CD4-positive, alpha-beta T cell treated with Interleukin-6 for 4 hours (primary cell): Measurements from ENCODE around the gene STRN3.
"Not testable (repeated sequence)": the region's sequence is repeated elsewhere in the genome, so short reads cannot be mapped to it uniquely, and the experiment has no call there.

Source experiments
- DNase-seq: peaks from one replicate; pipeline ENCODE4 v3.0.0-alpha.2; 2020; ENCODE audit warnings: mixed read lengths

The STRN3 gene

GRCh38 chr14:31030469-31030868, 4.3 kb upstream of the STRN3 start:
- no peak for DNase-seq

GRCh38 chr14:31029016-31029970, 3.1 kb upstream of the STRN3 start:
- no peak for DNase-seq

GRCh38 chr14:31027847-31028246, 1.7 kb upstream of the STRN3 start:
- no peak for DNase-seq

DNA sequence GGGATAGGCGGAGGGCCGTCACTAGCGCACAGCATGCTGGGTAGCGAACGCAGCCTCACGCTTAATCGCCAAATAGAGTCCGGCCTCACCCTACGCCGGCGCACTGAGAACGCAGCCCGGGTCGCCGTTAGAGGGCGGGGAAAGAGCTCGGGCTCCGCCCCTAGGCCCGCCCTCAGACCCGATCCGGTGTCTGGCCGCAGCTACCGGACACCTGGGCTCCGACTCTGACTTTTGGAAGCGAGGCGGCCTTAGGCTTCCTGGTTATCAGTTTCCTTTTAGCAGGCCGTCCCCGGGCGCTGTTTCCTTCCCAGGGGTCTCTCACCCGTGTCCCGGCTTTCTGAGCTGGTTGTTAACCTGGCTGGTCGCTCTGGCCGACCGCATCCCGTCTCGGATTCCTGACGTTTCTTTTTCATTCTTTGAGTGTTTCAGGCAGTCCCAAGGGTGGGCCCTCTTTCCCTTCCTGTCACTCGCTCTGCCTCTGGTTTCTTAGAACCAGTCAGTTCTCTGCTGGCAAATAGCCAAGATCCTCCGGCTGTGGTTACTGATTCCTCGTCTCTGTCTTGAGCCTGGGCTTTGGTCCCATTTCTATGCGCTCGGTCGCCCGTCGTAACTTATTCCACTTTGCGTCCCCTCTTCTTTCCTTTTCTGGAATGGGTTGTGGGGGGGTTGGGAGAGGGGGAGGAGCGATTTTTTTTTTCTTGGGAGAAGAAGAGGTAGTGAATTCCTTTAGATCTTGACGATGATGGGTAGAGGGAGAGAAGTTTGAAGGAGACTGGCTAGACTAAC, 464 bp upstream of the STRN3 start:
- peak; percentile 92 for DNase-seq

- peak; percentile 47 for DNase-seq
Measured at GRCh38 chr14:31025367-31026076, 657 bp downstream of the STRN3 start, which contains the start of gene AP4S1. Gene AP4S1 (plus strand): TSS chr14:31025649. CDS start chr14:31066197, 40,548 bp downstream.

DNA sequence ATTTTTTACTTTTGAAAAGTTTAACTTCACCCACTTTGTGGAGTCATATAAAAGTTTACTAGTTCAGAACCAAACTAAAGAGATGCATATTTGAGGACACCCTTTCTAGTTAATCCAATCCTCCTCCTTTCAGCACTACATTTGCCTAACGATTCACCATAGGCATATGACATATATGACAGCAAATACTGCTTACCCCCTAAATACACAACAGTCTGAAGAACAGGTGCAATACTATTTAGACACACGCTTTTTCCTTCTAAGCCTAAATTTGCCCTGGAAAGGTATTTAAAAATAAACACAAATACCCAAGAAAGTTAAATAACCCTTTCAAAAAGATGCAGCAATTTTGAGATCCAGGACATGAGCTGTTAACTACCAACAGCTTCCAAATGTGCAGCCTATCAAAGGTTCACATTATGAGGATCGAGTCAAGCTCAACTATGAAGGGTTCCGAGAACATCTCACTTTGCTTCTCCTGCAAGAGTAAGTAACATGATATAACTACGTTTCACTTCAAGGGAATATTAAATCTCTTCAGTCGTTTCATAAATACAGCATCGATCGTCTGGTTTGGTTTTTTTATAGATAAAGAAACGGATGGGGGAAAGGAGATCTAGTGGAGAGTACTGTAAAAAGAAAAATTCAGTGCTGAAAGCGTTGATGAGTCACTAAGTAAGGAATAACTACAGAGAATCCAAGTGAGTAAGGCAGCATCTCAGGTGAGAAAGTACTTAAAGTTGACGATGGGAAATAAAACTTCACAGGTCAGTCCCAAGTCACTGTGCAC, 1.4 kb downstream of the STRN3 start:
- no peak for DNase-seq

- no peak for DNase-seq
Measured at GRCh38 chr14:31024010-31024480, 2.1 kb downstream of the STRN3 start.

- DNase-seq, result no peak
Measured at GRCh38 chr14:31022386-31022785, 3.8 kb downstream of the STRN3 start.

- no peak for DNase-seq
Measured at GRCh38 chr14:31021576-31021949, 4.6 kb downstream of the STRN3 start.

- DNase-seq, result no peak
Measured at GRCh38 chr14:31020834-31021575, 5.2 kb downstream of the STRN3 start.

GRCh38 chr14:31018057-31018645, 8.0 kb downstream of the STRN3 start:
- DNase-seq, result no peak

GRCh38 chr14:31013841-31014240, 12.3 kb downstream of the STRN3 start:
- no peak for DNase-seq

DNA sequence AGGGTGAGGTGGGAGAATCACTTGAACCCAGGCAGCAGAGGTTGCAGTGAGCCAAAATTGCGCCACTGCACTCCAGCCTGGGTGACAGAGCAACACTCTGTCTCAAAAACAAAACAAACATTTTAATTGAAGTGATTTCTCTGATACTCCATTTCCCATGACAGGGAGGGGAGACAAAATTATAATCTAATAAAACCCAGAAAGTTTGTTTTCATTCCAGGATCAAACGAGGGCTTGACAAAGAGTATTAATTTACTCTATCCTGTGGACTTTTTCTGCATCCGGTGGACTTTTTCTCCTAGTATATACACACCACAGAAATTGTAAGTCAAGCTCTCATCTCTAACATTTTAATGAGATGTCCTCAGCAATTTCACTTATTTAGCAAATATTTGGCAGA, 15.2 kb downstream of the STRN3 start:
- no peak for DNase-seq

DNA sequence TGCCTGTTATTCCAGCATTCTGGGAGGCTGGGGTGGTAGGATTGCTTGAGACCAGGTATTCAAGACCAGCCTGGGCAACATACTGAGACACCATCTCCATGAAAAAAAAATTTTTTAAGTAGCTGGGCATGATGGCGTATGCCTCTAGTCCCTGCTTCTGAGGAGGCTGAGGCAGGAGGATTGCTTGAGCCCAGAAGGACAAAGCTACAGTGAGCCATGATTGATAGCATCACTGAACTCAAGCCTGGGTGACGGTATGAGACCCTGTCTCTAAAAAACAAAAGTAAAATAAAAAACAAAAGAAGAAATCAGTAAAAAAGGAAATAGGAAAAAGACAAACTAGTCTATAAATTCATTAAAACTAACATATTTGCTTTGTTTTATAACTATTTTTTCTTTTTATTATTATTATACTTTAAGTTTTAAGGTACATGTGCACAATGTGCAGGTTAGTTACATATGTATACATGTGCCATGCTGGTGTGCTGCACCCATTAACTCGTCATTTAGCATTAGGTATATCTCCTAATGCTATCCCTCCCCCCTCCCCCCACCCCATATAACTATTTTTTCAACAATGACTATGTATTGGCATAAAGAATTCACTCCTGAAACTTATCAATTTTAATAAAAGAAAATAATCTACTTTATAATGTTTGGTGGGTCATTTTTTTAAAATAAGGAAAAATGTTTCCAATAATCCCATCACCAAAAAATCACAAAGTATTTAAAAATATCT, 16.2 kb downstream of the STRN3 start:
- DNase-seq, result no peak

DNA sequence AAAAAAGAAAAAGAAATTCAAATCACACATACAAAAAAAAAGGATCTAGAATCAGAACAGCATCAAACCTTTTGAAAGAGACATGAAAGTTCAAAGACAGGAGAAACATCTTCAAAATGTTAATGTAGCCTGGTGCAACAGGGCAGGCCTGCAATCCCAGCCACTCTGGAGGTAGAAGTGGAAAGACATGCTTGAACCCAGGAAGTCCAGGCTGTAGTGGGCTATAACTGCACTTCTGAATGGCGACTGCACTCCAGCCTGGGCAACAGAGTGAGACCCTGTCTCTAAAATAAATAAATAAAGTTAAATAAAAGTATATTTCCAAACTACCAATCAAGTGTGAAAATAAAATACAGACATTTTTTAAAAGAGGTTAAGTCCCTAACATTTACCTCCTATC, 19.5 kb downstream of the STRN3 start:
- no peak for DNase-seq

DNA sequence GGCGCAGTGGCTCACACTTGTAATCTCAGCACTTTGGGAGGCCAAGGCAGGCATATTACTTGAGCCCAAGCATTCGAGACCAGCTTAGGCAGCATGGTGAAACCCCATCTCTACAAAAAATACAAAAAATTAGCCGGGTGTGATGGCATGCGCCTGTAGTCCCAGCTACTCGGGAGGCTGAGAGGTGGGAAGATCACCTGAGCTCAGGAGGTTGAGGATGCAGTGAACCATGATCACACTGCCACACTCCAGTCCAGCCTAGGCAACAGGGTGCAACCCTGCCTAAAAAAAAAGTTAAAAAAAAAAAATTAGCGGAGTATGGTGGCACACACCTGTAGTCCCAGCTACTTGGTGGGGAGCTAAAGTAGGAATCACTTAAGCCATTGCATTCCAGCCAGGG, 22.2 kb downstream of the STRN3 start:
- DNase-seq, result not testable (repeated sequence)

- DNase-seq, result no peak
Measured at GRCh38 chr14:31003284-31003683, 22.9 kb downstream of the STRN3 start.

DNA sequence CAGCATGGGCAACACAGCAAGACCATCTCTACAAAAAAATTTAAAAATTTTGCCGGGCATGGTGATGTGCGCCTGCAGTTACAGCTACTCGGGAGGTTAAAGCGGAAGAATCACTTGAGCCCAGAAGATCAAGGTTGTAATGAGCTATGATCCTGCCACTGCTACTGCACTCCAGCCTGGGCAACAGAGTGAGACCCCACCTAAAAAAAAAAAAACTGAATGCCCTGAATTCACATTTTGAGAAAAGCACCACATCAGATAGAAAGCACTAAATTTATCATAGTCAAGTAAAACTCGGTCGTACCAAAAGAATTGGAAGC, 24.9 kb downstream of the STRN3 start:
- no peak for DNase-seq

DNA sequence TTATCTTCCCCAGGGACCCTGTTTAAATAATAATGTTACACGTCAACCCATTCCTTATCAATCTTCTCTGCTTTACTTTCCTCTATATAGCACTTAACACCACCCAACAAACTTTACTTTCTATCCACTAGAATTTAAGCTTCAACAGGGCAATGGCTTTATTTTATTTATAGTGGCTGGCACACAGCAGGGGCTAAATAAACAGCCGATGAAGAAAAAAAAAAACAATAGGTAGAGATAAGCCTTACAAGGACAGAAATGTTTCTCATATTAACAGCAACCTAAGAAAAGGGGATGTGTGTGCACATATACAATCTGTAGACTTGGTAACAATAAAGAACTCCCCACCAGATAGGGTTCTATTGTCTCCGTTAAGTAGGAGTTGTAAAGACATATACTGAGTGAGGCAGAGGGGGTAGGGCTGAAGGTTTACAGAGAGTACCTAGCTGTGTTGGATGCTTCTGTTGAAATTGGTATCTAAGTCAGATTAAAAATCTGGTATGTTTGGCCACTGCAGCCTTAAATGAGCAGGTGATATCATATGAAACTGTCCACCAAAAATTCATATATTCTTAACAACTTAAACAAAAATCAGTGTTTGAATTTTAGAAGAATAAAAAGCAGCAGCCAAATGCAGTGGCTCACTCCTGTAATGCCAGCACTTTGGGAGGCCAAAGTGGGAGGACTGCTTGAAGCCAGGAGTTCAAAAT, 25.4 kb downstream of the STRN3 start:
- no peak for DNase-seq
